Brain microvascular endothelial cell (primary cell): ENCODE results near the gene SCEL.

Source experiments
- DNase-seq: peaks from one replicate; pipeline ENCODE4 v3.0.0-alpha.2; 2020
- H3K27ac ChIP-seq: fragments of 250-450 bp; sonication (Bioruptor Pico); 2 replicates; pipeline ENCODE4 v1.5.1; 2020; ENCODE audit warnings: mild to moderate bottlenecking, moderate library complexity
- H3K27me3 ChIP-seq: fragments of 250-450 bp; sonication (Bioruptor Pico); replicated peaks from 2 replicates; pipeline ENCODE4 v1.5.1; 2020; ENCODE audit warnings: mild to moderate bottlenecking
- H3K36me3 ChIP-seq: fragments of 250-450 bp; sonication (Bioruptor Pico); replicated peaks from 2 replicates; pipeline ENCODE4 v1.5.1; 2020; ENCODE audit warnings: mild to moderate bottlenecking
- H3K4me3 ChIP-seq: 2 replicates; pipeline ENCODE4 v1.5.1; 2011; ENCODE audit warnings: low read depth, mild to moderate bottlenecking, control low read depth, low read length, moderate library complexity
- in situ Hi-C: cut with HindIII; loops from 2 replicates; pipeline ENCODE4 v1.10.0; 2017; ENCODE audit warnings: low sequenced_read_pairs, low pct_ligation_motif_present
- TF ChIP-seq, protein P1 (sequence below): IDR thresholded peaks from 2 replicates; pipeline ENCODE4 v1.5.1; 2011; ENCODE audit warnings: low read depth, mild to moderate bottlenecking, moderate library complexity, low read length, control low read depth, inconsistent platforms; ENCODE audit errors: missing control alignments

SCEL gene

DNA sequence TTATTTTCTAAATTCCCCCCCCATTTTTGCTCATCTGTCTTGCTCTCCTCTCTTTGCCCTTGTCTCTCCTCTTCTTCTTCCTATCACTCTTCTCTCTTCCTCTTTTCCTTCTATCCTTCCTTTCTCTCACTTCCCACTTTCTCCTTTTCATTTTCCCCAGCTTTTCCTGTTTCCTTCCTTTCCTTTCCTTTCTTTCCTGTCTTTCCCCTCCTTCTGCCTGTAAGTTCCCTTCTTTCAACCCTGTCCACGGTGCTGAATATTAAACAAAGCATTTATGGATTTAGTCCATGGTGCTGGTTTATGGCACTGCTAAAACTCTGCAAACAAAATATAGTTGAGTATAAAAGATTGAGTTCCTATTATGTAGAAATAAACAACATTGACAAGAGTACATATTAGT, 27.6 kb downstream of the SCEL start:
- no peaks in the 10 kb centered on the region for H3K36me3 ChIP-seq
- in situ Hi-C loops: no loop called here
- no peaks in the 10 kb centered on the region for H3K27me3 ChIP-seq
- no peak overlapping the region for H3K4me3 ChIP-seq
- no peak overlapping the region for H3K27ac ChIP-seq
- TF ChIP-seq, protein P1, sequence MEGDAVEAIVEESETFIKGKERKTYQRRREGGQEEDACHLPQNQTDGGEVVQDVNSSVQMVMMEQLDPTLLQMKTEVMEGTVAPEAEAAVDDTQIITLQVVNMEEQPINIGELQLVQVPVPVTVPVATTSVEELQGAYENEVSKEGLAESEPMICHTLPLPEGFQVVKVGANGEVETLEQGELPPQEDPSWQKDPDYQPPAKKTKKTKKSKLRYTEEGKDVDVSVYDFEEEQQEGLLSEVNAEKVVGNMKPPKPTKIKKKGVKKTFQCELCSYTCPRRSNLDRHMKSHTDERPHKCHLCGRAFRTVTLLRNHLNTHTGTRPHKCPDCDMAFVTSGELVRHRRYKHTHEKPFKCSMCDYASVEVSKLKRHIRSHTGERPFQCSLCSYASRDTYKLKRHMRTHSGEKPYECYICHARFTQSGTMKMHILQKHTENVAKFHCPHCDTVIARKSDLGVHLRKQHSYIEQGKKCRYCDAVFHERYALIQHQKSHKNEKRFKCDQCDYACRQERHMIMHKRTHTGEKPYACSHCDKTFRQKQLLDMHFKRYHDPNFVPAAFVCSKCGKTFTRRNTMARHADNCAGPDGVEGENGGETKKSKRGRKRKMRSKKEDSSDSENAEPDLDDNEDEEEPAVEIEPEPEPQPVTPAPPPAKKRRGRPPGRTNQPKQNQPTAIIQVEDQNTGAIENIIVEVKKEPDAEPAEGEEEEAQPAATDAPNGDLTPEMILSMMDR: no peak
- DNase-seq: peak; percentile 11

DNA sequence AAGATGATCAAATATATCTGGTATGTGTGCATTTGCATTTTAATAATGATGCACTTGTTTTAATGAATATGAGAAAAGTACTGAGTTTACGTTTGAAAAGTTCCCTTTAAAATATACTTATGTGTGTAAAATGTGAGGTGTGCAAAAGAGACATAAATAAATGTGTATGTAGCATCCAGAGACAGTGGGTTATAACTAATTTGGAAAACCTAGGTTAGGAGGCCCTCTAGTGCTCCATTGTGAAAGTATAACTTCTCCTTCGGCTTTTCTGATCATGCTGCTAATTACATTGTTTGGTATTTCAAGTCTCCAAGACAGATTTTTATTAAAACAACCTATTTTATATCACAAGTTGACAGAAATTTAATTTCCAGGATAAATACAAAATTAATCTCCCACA, 30.1 kb downstream of the SCEL start:
- TF ChIP-seq, protein P1: peak; percentile 56
- Histone ChIP-seq H3K27me3 (no peaks in the 10 kb centered on the region), H3K4me3 (no peak overlapping the region), H3K36me3 (no peaks in the 10 kb centered on the region), H3K27ac (no peak overlapping the region)
- in situ Hi-C loops: no loop called here
- peak; percentile 25 for DNase-seq

DNA sequence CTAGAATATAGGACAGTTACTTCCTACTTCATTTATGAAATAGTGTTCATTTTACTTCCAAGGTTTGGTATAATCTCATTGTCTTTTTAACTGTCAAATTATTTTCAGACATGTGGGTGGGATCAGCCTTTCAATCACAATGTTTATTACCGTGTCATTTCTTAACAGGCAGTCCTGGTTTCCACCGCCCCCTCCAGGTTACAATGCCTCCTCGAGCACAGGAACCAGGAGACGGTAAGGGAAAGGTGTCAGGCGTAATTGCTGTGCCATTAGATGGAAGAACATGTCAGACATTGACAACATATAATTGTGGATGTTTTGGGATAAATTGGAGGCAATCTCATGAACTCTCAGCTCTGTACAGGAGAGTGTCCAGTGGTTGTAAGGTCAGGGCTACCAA, 36.5 kb downstream of the SCEL start:
- no peak for DNase-seq
- Histone ChIP-seq H3K27me3 (no peaks in the 10 kb centered on the region), H3K27ac (no peak overlapping the region), H3K4me3 (no peak overlapping the region), H3K36me3 (no peaks in the 10 kb centered on the region)
- TF ChIP-seq, protein P1: no peak
- in situ Hi-C loops: no loop called here

DNA sequence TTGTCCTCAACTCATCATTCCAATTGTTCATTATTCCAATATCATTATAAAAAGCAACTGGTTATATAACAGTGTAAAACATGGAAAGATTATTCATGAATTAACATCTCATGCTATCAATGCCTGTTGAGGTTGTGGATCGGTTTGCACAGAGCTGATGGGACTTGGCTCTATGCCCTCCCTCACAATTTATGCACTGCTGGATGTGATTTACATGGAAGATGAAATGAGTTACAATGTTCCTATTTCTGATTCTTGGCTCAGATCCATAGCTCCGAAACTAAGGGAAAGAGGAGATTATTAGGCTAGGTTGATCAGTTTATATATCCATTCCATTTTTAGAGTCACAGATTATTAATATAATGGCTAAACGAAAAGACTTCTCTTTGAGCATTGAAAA, 38.6 kb downstream of the SCEL start:
- no peak for DNase-seq
- H3K27ac ChIP-seq: no peak overlapping the region
- no peaks in the 10 kb centered on the region for H3K36me3 ChIP-seq
- TF ChIP-seq, protein P1: no peak
- H3K4me3 ChIP-seq: no peak overlapping the region
- H3K27me3 ChIP-seq: no peaks in the 10 kb centered on the region
- in situ Hi-C loops: no loop called here

DNA sequence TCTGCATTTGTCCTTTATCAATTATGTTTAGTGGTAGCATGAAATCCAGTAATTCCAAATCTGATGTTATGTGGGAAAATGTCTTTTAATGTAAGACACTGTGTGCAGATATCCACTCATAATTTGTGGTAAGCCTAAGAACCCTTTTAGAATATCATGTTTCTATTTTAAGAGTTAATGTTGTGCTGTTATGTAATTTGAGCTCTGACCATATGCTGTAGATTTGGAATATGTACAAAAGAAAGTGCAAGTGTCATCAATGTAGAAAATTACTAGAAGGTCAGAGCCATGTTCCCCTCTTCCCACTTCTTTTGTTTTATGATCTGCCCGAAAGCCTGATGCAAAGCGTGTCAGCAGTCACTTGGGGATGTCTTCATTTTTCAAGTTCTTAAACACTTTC, 44.5 kb downstream of the SCEL start:
- no peak overlapping the region for H3K4me3 ChIP-seq
- H3K27me3 ChIP-seq: no peaks in the 10 kb centered on the region
- H3K27ac ChIP-seq: no peak overlapping the region
- in situ Hi-C loops: no loop called here
- no peak for DNase-seq
- TF ChIP-seq, protein P1: no peak
- no peaks in the 10 kb centered on the region for H3K36me3 ChIP-seq

DNA sequence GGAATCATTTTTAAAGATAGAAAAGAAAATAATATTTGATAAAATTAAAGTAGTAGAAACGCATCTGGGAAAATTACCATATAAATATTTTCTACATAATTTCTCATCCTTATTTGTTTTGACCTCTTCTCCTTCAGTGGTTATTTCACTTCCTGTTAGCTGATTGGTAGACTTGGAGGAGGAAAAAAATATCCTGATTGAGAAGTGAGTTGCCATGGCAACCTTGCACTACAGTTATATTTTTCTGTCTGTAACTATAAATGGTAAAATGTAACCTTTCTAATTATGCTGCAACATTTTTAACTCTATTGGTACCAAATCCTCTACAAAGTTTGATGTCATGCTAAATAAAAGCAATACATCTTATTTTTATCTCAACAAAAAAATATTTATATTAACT, 45.2 kb downstream of the SCEL start:
- Histone ChIP-seq H3K27me3 (no peaks in the 10 kb centered on the region), H3K36me3 (no peaks in the 10 kb centered on the region), H3K4me3 (no peak overlapping the region), H3K27ac (no peak overlapping the region)
- TF ChIP-seq, protein P1: no peak
- in situ Hi-C loops: no loop called here
- no peak for DNase-seq
